NOMO-1 (cell line): ENCODE data around the gene POLDIP3.
A peak's percentile ranks its signal among the peaks of the same experiment; 100 is the strongest.
"Not testable (repeated sequence)": the region's sequence is repeated elsewhere in the genome, so short reads cannot be mapped to it uniquely, and the experiment has no call there.

Experiments
- DNase-seq, 2 experiments: peaks; one replicate each; lab custom pipeline; 2025; ENCODE audit not compliant: unreplicated experiment in 2 of 2; lab: John Stamatoyannopoulos, UW

POLDIP3 gene

GRCh38 chr22:42620084-42620483, 5.4 kb upstream of the POLDIP3 start:
- no peak for DNase-seq

GRCh38 chr22:42619261-42620063, 4.8 kb upstream of the POLDIP3 start:
- no peak for DNase-seq

GRCh38 chr22:42617155-42617983, 2.7 kb upstream of the POLDIP3 start:
- DNase-seq: no peak

GRCh38 chr22:42615860-42616175, 1.1 kb upstream of the POLDIP3 start:
- DNase-seq: not testable (repeated sequence)

GRCh38 chr22:42615092-42615859, 593 bp upstream of the POLDIP3 start:
- peak; percentile 96 to 97 for DNase-seq

GRCh38 chr22:42613872-42614301, 796 bp downstream of the POLDIP3 start:
- peak; percentile 62 to 76 for DNase-seq

GRCh38 chr22:42612336-42612735, 2.3 kb downstream of the POLDIP3 start:
- DNase-seq: no peak

- DNase-seq: no peak
Measured at GRCh38 chr22:42611051-42611450, 3.6 kb downstream of the POLDIP3 start.

GRCh38 chr22:42610186-42610585, 4.5 kb downstream of the POLDIP3 start:
- peak in 1 of 2 experiments; percentile 4 for DNase-seq

- DNase-seq: no peak
Measured at GRCh38 chr22:42608823-42609361, 5.8 kb downstream of the POLDIP3 start.

- no peak for DNase-seq
Measured at GRCh38 chr22:42608136-42608822, 6.4 kb downstream of the POLDIP3 start.

GRCh38 chr22:42607641-42608040, 7.0 kb downstream of the POLDIP3 start:
- DNase-seq: not testable (repeated sequence)

GRCh38 chr22:42604403-42604802, 10.3 kb downstream of the POLDIP3 start:
- no peak for DNase-seq

- DNase-seq: no peak
Measured at GRCh38 chr22:42603427-42603826, 11.3 kb downstream of the POLDIP3 start.

GRCh38 chr22:42602470-42602869, 12.2 kb downstream of the POLDIP3 start:
- no peak for DNase-seq

GRCh38 chr22:42601879-42602465, 12.7 kb downstream of the POLDIP3 start:
- no peak for DNase-seq

GRCh38 chr22:42596863-42597530, 17.7 kb downstream of the POLDIP3 start:
- DNase-seq: no peak

- DNase-seq: no peak
Measured at GRCh38 chr22:42596336-42596735, 18.3 kb downstream of the POLDIP3 start.

GRCh38 chr22:42595434-42595833, 19.2 kb downstream of the POLDIP3 start:
- no peak for DNase-seq
